ENCODE results near the gene CAVIN1.

DNA sequence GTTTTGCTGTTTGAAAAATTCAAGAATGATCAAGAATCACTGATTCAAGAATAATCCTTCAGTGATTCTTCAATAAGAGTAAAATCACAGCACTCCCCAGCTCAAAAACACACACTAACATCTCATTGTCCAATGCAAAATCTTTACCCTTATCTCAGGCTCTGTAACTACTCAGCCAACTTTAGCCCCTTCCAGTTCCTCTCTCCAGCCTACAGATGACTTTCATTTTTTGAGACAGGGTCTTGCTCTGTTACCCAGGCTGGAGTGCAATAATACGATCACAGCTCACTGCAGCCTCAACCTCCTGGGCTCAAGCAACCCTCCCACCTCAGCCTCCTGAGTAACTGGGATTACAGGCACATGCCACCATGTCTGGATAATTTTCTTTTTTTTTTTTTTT is 59.8 kb downstream of the CAVIN1 start:
- TF ChIP-seq POLR2A (IDR thresholded peaks at IDR 0.05): no peak
- TF ChIP-seq, protein P1, sequence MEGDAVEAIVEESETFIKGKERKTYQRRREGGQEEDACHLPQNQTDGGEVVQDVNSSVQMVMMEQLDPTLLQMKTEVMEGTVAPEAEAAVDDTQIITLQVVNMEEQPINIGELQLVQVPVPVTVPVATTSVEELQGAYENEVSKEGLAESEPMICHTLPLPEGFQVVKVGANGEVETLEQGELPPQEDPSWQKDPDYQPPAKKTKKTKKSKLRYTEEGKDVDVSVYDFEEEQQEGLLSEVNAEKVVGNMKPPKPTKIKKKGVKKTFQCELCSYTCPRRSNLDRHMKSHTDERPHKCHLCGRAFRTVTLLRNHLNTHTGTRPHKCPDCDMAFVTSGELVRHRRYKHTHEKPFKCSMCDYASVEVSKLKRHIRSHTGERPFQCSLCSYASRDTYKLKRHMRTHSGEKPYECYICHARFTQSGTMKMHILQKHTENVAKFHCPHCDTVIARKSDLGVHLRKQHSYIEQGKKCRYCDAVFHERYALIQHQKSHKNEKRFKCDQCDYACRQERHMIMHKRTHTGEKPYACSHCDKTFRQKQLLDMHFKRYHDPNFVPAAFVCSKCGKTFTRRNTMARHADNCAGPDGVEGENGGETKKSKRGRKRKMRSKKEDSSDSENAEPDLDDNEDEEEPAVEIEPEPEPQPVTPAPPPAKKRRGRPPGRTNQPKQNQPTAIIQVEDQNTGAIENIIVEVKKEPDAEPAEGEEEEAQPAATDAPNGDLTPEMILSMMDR (IDR thresholded peaks at IDR 0.05): no peak
- no peak for TF ChIP-seq POLR2AphosphoS5 (IDR thresholded peaks at IDR 0.05)
